Vagina (tissue), 2 donors: ENCODE data around the gene FLNB.

ENCODE experiments used
- POLR2A ChIP-seq, 2 donors: fragments of 450-650 bp; IDR thresholded peaks; one replicate each; pipeline ENCODE4 v1.6.1; 2017; ENCODE audit warnings: antibody characterized with exemption in 2 of 2, mild to moderate bottlenecking in 2 of 2, moderate library complexity in 2 of 2
- TF ChIP-seq, protein P1 (sequence below), 3 experiments: fragments of 450-650 bp in 2 of 3; fragments of 200-600 bp in 1 of 3; sonication (generic) in 1 of 3; IDR thresholded peaks; one replicate each; pipeline ENCODE4 v1.5.1; 2017 to 2019; ENCODE audit warnings: antibody characterized with exemption in 3 of 3, mild to moderate bottlenecking in 2 of 3, moderate library complexity in 2 of 3

GRCh38 chr3:57961828-57962447 lies 46.3 kb upstream of the FLNB start:
- TF ChIP-seq, protein P1, sequence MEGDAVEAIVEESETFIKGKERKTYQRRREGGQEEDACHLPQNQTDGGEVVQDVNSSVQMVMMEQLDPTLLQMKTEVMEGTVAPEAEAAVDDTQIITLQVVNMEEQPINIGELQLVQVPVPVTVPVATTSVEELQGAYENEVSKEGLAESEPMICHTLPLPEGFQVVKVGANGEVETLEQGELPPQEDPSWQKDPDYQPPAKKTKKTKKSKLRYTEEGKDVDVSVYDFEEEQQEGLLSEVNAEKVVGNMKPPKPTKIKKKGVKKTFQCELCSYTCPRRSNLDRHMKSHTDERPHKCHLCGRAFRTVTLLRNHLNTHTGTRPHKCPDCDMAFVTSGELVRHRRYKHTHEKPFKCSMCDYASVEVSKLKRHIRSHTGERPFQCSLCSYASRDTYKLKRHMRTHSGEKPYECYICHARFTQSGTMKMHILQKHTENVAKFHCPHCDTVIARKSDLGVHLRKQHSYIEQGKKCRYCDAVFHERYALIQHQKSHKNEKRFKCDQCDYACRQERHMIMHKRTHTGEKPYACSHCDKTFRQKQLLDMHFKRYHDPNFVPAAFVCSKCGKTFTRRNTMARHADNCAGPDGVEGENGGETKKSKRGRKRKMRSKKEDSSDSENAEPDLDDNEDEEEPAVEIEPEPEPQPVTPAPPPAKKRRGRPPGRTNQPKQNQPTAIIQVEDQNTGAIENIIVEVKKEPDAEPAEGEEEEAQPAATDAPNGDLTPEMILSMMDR (IDR thresholded peaks at IDR 0.05): peak in 1 of 3 experiments; percentile 9
- no peak for TF ChIP-seq POLR2A (IDR thresholded peaks at IDR 0.05)
